ENCODE data around the gene LGR5. TPM values are rescaled to one million over a fixed set of nuclear protein-coding genes. Genes with fewer than 3 reads are reported as not detected.

Gene LGR5
- total RNA-seq, 1 experiment from 2014 or later = 4.5 TPM

DNA sequence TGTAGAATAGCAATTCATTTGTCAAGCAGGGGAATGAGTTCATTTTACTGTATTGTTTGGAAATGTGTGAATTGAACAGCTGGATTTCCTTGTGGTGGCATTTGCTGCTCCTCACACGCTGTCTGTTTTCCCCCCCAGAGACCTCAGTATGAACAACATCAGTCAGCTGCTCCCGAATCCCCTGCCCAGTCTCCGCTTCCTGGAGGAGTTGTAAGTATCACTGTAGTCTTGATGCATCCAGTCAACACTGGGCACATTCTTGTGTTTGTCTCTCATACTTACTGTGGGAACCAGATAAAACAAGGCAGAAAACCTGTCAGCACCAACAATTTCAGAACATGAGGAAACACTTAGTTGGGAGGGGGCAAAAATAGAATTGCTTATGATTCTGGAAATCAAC lies 64.9 kb downstream of the LGR5 start:
- TF ChIP-seq, protein P1, sequence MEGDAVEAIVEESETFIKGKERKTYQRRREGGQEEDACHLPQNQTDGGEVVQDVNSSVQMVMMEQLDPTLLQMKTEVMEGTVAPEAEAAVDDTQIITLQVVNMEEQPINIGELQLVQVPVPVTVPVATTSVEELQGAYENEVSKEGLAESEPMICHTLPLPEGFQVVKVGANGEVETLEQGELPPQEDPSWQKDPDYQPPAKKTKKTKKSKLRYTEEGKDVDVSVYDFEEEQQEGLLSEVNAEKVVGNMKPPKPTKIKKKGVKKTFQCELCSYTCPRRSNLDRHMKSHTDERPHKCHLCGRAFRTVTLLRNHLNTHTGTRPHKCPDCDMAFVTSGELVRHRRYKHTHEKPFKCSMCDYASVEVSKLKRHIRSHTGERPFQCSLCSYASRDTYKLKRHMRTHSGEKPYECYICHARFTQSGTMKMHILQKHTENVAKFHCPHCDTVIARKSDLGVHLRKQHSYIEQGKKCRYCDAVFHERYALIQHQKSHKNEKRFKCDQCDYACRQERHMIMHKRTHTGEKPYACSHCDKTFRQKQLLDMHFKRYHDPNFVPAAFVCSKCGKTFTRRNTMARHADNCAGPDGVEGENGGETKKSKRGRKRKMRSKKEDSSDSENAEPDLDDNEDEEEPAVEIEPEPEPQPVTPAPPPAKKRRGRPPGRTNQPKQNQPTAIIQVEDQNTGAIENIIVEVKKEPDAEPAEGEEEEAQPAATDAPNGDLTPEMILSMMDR (conservative IDR thresholded peaks at IDR 0.05; ENCODE audit: low read depth, low read length) = no peak

DNA sequence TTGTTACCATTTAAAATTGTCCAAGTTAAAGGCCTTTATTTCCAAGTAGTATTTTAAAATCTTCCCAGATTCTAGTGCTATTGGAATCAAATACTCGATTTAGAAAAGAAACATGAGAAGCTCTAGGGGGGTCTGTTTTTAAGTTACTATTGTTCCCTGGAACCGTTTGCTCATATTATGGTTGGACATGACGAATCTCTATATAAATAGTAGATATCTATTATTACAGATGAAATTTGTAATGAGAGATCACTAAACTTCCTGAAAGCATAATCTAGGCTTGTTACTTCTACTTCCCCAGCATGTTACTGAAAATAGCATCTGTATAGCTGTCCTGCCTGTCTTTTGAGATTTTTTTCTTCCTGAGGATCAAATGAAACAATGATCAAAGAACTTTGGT lies 70.1 kb downstream of the LGR5 start:
- Histone ChIP-seq H3K36me3 (ENCODE audit: insufficient read depth, low read length, poor library complexity, severe bottlenecking) (no peaks in the 10 kb centered on the region), H3K9me3 (ENCODE audit: low read depth, low read length, poor library complexity, severe bottlenecking) (no peaks in the 10 kb centered on the region), H3K4me3 (ENCODE audit: low read depth, low read length, poor library complexity, severe bottlenecking) (no peak overlapping the region), H3K27me3 (replicated peaks; ENCODE audit: insufficient read depth, low read depth, low read length, poor library complexity) (no peaks in the 10 kb centered on the region), H3K4me1 (ENCODE audit: insufficient read depth, low read length, poor library complexity, severe bottlenecking) (peaks cover 21% of the 10 kb centered on the region), H3K27ac (ENCODE audit: low read depth, low read length, poor library complexity, severe bottlenecking) (no peak overlapping the region)
- intact Hi-C loops (cut with micrococcal nuclease; ENCODE audit: unreplicated experiment) = no loop called here
- CTCF ChIA-PET = no interaction called here
- no TSS peak for BruUV-seq (replicated peaks)
- TF ChIP-seq EZH2 (IDR thresholded peaks at IDR 0.05; ENCODE audit: borderline replicate concordance, low read depth, low read length, poor library complexity, severe bottlenecking) = no peak
- TF ChIP-seq, protein P1 (conservative IDR thresholded peaks at IDR 0.05; ENCODE audit: low read depth, low read length) = no peak
- POLR2A ChIA-PET (ENCODE audit: low non-redundant PET) = no interaction called here
- no peak for DNase-seq (ENCODE audit: low spot score)

More for the DNA sequence above, 64.9 kb downstream of the LGR5 start:
- DNase-seq (ENCODE audit: low spot score) = peak; percentile 91
- Histone ChIP-seq H3K27me3 (replicated peaks; ENCODE audit: insufficient read depth, low read depth, low read length, poor library complexity) (no peaks in the 10 kb centered on the region), H3K4me1 (ENCODE audit: insufficient read depth, low read length, poor library complexity, severe bottlenecking) (peaks cover 43% of the 10 kb centered on the region), H3K4me3 (ENCODE audit: low read depth, low read length, poor library complexity, severe bottlenecking) (peak overlapping the region; percentile 10), H3K36me3 (ENCODE audit: insufficient read depth, low read length, poor library complexity, severe bottlenecking) (no peaks in the 10 kb centered on the region), H3K27ac (ENCODE audit: low read depth, low read length, poor library complexity, severe bottlenecking) (peak overlapping the region; percentile 67), H3K9me3 (ENCODE audit: low read depth, low read length, poor library complexity, severe bottlenecking) (no peaks in the 10 kb centered on the region)
- no TSS peak for BruUV-seq (replicated peaks)
- CTCF ChIA-PET = no interaction called here
- intact Hi-C loops (cut with micrococcal nuclease; ENCODE audit: unreplicated experiment) = no loop called here
- POLR2A ChIA-PET (ENCODE audit: low non-redundant PET) = interaction anchor here (0.5 kb wide), 1 partner anchor 11 kb away, joined by 3 read pairs; no protein-coding TSS in a partner anchor

DNA sequence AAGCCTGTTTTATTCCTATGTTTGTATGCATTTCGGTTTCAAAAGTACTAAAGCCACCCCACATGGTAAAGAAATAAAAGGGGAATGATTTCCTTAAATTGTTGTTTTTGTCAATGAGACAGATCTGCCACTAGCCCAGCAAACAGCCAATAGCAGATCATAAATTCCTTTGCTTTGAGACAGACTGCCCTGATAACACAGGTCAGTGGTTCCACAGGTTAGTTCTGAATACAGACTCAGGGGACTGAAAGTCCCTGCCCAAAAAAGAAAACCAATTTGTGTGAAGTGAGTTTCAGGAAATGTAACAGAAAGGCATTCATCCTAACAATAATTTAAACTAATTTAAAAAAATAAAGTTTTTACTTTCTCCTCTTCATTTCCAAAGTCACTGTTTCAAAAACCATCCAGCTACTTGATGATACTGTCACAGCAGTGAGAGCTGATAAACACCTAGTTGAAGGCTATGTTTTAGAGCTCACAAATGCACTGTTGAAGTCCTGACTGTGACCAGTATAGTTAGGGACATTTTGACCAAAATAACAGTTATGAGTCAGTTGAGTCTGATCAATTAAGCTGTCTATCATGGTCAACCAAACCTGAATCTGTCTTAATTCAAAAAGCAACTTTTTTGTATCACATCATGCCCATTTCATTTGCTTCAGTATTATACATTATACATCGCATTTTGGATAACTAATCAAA lies 77.7 kb downstream of the LGR5 start:
- Histone ChIP-seq H3K9me3 (ENCODE audit: low read depth, low read length, poor library complexity, severe bottlenecking) (no peaks in the 10 kb centered on the region), H3K36me3 (ENCODE audit: insufficient read depth, low read length, poor library complexity, severe bottlenecking) (no peaks in the 10 kb centered on the region), H3K27ac (ENCODE audit: low read depth, low read length, poor library complexity, severe bottlenecking) (no peak overlapping the region), H3K27me3 (replicated peaks; ENCODE audit: insufficient read depth, low read depth, low read length, poor library complexity) (no peaks in the 10 kb centered on the region), H3K4me1 (ENCODE audit: insufficient read depth, low read length, poor library complexity, severe bottlenecking) (peaks cover 10% of the 10 kb centered on the region), H3K4me3 (ENCODE audit: low read depth, low read length, poor library complexity, severe bottlenecking) (no peak overlapping the region)
- TF ChIP-seq EZH2 (IDR thresholded peaks at IDR 0.05; ENCODE audit: borderline replicate concordance, low read depth, low read length, poor library complexity, severe bottlenecking) = no peak
- no peak for DNase-seq (ENCODE audit: low spot score)
- intact Hi-C loops (cut with micrococcal nuclease; ENCODE audit: unreplicated experiment) = no loop called here
- CTCF ChIA-PET = no interaction called here
- POLR2A ChIA-PET (ENCODE audit: low non-redundant PET) = no interaction called here
- no TSS peak for BruUV-seq (replicated peaks)

DNA sequence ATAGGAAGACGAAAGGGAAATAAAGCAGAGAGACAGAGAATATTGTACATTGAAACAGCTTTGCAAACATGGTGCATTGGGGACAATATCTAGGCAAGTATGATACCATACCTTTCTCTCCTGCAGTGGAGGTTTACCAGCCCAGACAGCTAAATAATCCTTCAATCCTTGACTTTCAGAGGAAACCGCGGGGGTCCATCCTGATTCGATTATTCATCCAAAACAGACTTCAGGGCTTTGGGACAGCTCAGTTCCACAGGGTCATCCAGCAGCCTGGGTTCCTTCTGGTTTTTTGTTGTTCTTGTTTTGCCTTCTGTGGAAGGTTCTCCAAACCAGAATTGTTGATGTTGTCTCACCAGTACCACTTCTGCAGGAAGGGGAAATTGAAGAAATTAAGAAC lies 81.5 kb downstream of the LGR5 start:
- no peaks in the 10 kb centered on the region for H3K36me3 ChIP-seq (ENCODE audit: insufficient read depth, low read length, poor library complexity, severe bottlenecking)
- H3K9me3 ChIP-seq (ENCODE audit: low read depth, low read length, poor library complexity, severe bottlenecking) = no peaks in the 10 kb centered on the region
- H3K27ac ChIP-seq (ENCODE audit: low read depth, low read length, poor library complexity, severe bottlenecking) = no peak overlapping the region
- intact Hi-C loops (cut with micrococcal nuclease; ENCODE audit: unreplicated experiment) = no loop called here
- ChIA-PET POLR2A (ENCODE audit: low non-redundant PET) (no interaction called here), CTCF (no interaction called here)
- H3K4me1 ChIP-seq (ENCODE audit: insufficient read depth, low read length, poor library complexity, severe bottlenecking) = peaks cover 18% of the 10 kb centered on the region
- no TSS peak for BruUV-seq (replicated peaks)
- H3K4me3 ChIP-seq (ENCODE audit: low read depth, low read length, poor library complexity, severe bottlenecking) = no peak overlapping the region
- peak; percentile 87 for DNase-seq (ENCODE audit: low spot score)
- H3K27me3 ChIP-seq (replicated peaks; ENCODE audit: insufficient read depth, low read depth, low read length, poor library complexity) = no peaks in the 10 kb centered on the region
- no peak for TF ChIP-seq EZH2 (IDR thresholded peaks at IDR 0.05; ENCODE audit: borderline replicate concordance, low read depth, low read length, poor library complexity, severe bottlenecking)
- TF ChIP-seq, protein P1 (conservative IDR thresholded peaks at IDR 0.05; ENCODE audit: low read depth, low read length) = no peak

All from A673 (cell line).